ENCODE results near the gene HPSE.

GRCh38 chr4:83378419-83378818, 43.8 kb upstream of the HPSE start:
- TF ChIP-seq, protein P1, sequence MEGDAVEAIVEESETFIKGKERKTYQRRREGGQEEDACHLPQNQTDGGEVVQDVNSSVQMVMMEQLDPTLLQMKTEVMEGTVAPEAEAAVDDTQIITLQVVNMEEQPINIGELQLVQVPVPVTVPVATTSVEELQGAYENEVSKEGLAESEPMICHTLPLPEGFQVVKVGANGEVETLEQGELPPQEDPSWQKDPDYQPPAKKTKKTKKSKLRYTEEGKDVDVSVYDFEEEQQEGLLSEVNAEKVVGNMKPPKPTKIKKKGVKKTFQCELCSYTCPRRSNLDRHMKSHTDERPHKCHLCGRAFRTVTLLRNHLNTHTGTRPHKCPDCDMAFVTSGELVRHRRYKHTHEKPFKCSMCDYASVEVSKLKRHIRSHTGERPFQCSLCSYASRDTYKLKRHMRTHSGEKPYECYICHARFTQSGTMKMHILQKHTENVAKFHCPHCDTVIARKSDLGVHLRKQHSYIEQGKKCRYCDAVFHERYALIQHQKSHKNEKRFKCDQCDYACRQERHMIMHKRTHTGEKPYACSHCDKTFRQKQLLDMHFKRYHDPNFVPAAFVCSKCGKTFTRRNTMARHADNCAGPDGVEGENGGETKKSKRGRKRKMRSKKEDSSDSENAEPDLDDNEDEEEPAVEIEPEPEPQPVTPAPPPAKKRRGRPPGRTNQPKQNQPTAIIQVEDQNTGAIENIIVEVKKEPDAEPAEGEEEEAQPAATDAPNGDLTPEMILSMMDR (IDR thresholded peaks at IDR 0.05), result no peak
- no peak for TF ChIP-seq ZFX (IDR thresholded peaks at IDR 0.05; ENCODE audit: borderline replicate concordance)

Measured in 22Rv1 (cell line).